ENCODE data around the gene LENEP. TPM values are rescaled to one million over a fixed set of nuclear protein-coding genes. Genes with fewer than 3 reads are reported as not detected.

LENEP gene
- total RNA-seq, 1 donor from 2014 or later, result not detected

- Histone ChIP-seq H3K4me1 (peaks cover 51% of the 10 kb centered on the region), H3K4me3 (no peak overlapping the region), H3K9me3 (no peaks in the 10 kb centered on the region), H3K36me3 (peaks cover 0 to 37% of the 10 kb centered on the region in 2 donors), H3K27me3 (no peaks in the 10 kb centered on the region), H3K27ac (no peak overlapping the region)
- intact Hi-C loops (cut with DNase I), result loop anchor here (5.0 to 10.0 kb wide), 2 partner anchors 53 to 100 kb away; partner anchors contain the start of gene EFNA4
- no peak for DNase-seq (ENCODE audit: extremely low spot score in 2 of 2)
- TF ChIP-seq POLR2A (IDR thresholded peaks at IDR 0.05), result no peak
- TF ChIP-seq, protein P1, sequence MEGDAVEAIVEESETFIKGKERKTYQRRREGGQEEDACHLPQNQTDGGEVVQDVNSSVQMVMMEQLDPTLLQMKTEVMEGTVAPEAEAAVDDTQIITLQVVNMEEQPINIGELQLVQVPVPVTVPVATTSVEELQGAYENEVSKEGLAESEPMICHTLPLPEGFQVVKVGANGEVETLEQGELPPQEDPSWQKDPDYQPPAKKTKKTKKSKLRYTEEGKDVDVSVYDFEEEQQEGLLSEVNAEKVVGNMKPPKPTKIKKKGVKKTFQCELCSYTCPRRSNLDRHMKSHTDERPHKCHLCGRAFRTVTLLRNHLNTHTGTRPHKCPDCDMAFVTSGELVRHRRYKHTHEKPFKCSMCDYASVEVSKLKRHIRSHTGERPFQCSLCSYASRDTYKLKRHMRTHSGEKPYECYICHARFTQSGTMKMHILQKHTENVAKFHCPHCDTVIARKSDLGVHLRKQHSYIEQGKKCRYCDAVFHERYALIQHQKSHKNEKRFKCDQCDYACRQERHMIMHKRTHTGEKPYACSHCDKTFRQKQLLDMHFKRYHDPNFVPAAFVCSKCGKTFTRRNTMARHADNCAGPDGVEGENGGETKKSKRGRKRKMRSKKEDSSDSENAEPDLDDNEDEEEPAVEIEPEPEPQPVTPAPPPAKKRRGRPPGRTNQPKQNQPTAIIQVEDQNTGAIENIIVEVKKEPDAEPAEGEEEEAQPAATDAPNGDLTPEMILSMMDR (IDR thresholded peaks at IDR 0.05), result no peak
- TF ChIP-seq POLR2AphosphoS5 (IDR thresholded peaks at IDR 0.05; ENCODE audit: insufficient read depth in 1 of 2, low read depth in 1 of 2), result no peak
These were observed 29.0 kb upstream of the LENEP start for GRCh38 chr1:154964359-154964758.

DNA sequence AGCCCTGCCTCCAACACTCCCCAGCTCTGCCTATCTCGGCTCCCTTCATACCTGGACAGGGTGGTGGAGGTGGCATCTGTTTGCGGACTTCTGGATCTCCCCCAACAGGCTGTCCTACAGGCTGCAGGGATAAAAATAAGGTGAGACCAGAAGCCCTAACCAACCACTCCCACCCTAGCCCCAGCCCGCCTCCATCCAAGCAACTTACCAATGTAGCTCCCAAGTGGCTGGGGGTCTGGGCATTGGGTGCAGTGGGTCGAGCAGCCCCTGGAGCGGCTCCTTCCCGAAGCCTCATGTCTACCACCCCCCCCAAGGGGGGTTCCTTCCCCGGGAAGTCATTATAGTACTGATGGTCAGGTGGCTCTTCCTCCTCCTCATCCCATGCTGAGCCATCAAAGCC, 27.3 kb upstream of the LENEP start:
- H3K27ac ChIP-seq, result no peak overlapping the region

GRCh38 chr1:154967331-154967950, 25.9 kb upstream of the LENEP start:
- no peaks in the 10 kb centered on the region for H3K9me3 ChIP-seq
- no peak for DNase-seq (ENCODE audit: extremely low spot score in 2 of 2)
- TF ChIP-seq POLR2AphosphoS5 (IDR thresholded peaks at IDR 0.05; ENCODE audit: insufficient read depth in 1 of 2, low read depth in 1 of 2) (no peak), POLR2A (IDR thresholded peaks at IDR 0.05) (no peak)
- TF ChIP-seq, protein P1 (IDR thresholded peaks at IDR 0.05), result no peak
- H3K27me3 ChIP-seq, result no peaks in the 10 kb centered on the region
- peaks cover 0 to 37% of the 10 kb centered on the region in 2 donors for H3K36me3 ChIP-seq
- intact Hi-C loops (cut with DNase I), result loop anchor here (5.0 to 10.0 kb wide), 2 partner anchors 35 to 97 kb away; partner anchors contain the start of genes EFNA4 and ZBTB7B
- H3K4me3 ChIP-seq, result no peak overlapping the region
- H3K27ac ChIP-seq, result peak overlapping the region; percentile 99
- H3K4me1 ChIP-seq, result peaks cover 62% of the 10 kb centered on the region

More for the DNA sequence above, 27.3 kb upstream of the LENEP start:
- Histone ChIP-seq H3K36me3 (peaks cover 0 to 37% of the 10 kb centered on the region in 2 donors), H3K27me3 (no peaks in the 10 kb centered on the region), H3K4me3 (no peak overlapping the region), H3K4me1 (peaks cover 53% of the 10 kb centered on the region), H3K9me3 (no peaks in the 10 kb centered on the region)
- TF ChIP-seq POLR2A (IDR thresholded peaks at IDR 0.05), result no peak
- TF ChIP-seq, protein P1 (IDR thresholded peaks at IDR 0.05), result no peak
- no peak for TF ChIP-seq POLR2AphosphoS5 (IDR thresholded peaks at IDR 0.05; ENCODE audit: insufficient read depth in 1 of 2, low read depth in 1 of 2)
- DNase-seq (ENCODE audit: extremely low spot score in 2 of 2), result no peak
- intact Hi-C loops (cut with DNase I), result loop anchor here (5.0 to 10.0 kb wide), 2 partner anchors 36 to 99 kb away; partner anchors contain the start of genes EFNA4 and ZBTB7B

DNA sequence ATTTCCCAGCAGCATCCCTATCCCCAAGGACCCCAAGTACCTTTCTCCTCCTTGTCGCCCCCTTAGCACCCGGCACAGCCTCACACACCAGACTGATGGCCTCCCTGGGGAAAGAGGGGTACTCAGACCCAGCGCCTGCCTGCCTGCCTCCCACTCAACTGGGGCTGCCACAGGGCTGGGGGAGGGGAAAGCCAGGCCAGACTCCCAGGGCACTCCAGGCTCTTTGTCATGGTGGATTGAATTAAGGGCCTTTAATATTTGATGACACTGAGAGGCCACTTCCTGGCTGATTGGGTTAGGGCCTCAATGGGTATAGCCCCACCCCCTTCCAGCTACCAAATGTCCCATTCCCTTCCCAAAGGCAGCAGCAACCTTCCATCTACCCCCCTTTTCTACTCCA, 24.7 kb upstream of the LENEP start:
- Histone ChIP-seq H3K36me3 (peaks cover 0 to 32% of the 10 kb centered on the region in 2 donors), H3K4me1 (peaks cover 65% of the 10 kb centered on the region), H3K27ac (peak overlapping the region; percentile 99), H3K27me3 (no peaks in the 10 kb centered on the region), H3K4me3 (peak overlapping the region; percentile 46 to 58), H3K9me3 (no peaks in the 10 kb centered on the region)
- TF ChIP-seq, protein P1 (IDR thresholded peaks at IDR 0.05), result no peak
- no peak for TF ChIP-seq POLR2AphosphoS5 (IDR thresholded peaks at IDR 0.05; ENCODE audit: insufficient read depth in 1 of 2, low read depth in 1 of 2)
- no peak for TF ChIP-seq POLR2A (IDR thresholded peaks at IDR 0.05)
- intact Hi-C loops (cut with DNase I), result loop anchor here (5.0 to 10.0 kb wide), 2 partner anchors 34 to 96 kb away; partner anchors contain the start of genes EFNA4 and ZBTB7B
- DNase-seq (ENCODE audit: extremely low spot score in 2 of 2), result no peak

DNA sequence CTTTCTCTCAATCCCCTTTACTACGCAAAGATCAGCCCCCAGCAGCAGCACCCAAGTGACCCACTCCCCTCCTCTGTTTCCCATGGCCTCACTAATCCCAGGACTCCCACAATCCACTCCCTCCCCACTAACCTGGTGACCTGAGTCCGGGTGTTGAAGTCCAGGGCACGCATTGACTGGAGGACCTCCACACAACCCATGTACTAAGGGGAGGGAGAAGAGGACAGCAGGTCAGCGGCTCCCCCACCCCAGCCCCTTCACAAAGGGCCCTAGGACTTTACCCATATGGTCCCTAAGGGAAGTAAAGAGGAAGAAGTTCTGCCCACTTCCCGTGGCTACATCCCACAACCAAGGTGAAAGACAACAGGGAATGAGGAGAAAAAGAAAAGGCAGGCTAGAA, 24.1 kb upstream of the LENEP start:
- Histone ChIP-seq H3K4me1 (peaks cover 65% of the 10 kb centered on the region), H3K27ac (peak overlapping the region; percentile 99), H3K4me3 (peak overlapping the region; percentile 46 to 58), H3K9me3 (no peaks in the 10 kb centered on the region), H3K27me3 (no peaks in the 10 kb centered on the region), H3K36me3 (peaks cover 0 to 27% of the 10 kb centered on the region in 2 donors)
- intact Hi-C loops (cut with DNase I), result loop anchor here (5.0 to 10.0 kb wide), 2 partner anchors 33 to 96 kb away; partner anchors contain the start of genes EFNA4 and ZBTB7B
- DNase-seq (ENCODE audit: extremely low spot score in 2 of 2), result no peak
- TF ChIP-seq POLR2A (IDR thresholded peaks at IDR 0.05) (no peak), POLR2AphosphoS5 (IDR thresholded peaks at IDR 0.05; ENCODE audit: insufficient read depth in 1 of 2, low read depth in 1 of 2) (no peak)
- TF ChIP-seq, protein P1 (IDR thresholded peaks at IDR 0.05), result no peak

Data from vagina (tissue), 2 donors.